ENCODE results near the gene BDNF.

DNA sequence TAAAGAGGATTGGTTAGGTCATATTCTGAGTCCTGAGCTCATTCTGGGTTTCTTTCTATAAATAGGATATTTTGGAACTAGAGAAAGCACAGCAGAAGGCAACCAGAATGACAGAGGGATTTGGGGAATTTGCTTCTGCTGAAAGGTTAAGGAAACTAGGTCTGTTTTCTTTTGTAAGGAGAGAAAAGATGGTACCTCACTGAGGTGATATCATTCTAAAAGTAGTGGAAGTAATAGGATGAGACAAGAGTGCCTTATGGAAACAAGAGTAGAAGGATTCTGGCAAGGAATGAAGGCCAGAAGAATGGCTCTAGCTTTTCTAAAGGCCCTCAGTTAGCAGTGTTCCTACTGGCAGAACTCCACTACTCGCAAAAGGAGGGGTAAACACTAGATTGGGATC lies 26.7 kb upstream of the BDNF start:
- TF ChIP-seq, protein P1, sequence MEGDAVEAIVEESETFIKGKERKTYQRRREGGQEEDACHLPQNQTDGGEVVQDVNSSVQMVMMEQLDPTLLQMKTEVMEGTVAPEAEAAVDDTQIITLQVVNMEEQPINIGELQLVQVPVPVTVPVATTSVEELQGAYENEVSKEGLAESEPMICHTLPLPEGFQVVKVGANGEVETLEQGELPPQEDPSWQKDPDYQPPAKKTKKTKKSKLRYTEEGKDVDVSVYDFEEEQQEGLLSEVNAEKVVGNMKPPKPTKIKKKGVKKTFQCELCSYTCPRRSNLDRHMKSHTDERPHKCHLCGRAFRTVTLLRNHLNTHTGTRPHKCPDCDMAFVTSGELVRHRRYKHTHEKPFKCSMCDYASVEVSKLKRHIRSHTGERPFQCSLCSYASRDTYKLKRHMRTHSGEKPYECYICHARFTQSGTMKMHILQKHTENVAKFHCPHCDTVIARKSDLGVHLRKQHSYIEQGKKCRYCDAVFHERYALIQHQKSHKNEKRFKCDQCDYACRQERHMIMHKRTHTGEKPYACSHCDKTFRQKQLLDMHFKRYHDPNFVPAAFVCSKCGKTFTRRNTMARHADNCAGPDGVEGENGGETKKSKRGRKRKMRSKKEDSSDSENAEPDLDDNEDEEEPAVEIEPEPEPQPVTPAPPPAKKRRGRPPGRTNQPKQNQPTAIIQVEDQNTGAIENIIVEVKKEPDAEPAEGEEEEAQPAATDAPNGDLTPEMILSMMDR (IDR thresholded peaks at IDR 0.05): no peak
- TF ChIP-seq POLR2AphosphoS5 (IDR thresholded peaks at IDR 0.05; ENCODE audit: low read depth, low read length): no peak

Data from Panc1 (cell line).